ENCODE results near the gene PAM16.

Gene PAM16

DNA sequence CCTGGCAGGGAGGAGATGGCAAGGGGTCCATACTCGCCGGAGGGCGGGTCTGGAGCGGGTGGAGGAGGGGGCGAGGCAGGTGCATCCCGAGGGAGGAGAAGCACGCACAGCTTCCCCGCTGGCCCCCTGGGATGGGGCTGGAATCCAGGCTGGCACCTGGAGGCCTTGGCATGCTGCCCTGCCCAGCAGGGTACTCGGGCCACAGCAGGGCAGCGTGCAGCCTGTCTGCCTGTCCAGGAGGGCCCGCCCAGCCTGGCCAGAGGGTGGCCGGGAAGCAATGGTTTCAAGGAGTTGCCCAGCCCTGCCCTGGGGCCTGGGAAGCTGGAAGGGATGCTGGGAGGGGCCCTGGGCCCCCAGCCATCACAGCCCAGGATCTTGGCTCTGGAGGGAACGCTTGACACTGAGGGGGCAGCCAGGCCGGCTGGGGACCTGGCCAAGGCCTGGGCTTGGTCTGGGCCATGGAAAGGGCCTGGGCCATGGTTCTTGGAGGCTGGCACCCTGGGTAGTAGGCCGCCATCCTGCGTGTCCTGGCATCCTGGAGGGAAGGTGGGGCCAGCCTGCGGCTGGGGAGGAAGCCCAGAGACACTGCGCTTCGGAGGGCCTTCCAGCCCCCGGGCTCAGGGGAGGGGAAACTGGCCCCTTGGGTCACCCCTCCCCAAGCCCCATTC lies 34.1 kb downstream of the PAM16 start:
- H3K36me3 ChIP-seq (ENCODE audit: control insufficient read depth, low read length), result no peaks in the 10 kb centered on the region
- H4K20me1 ChIP-seq (ENCODE audit: control insufficient read depth, insufficient read depth, low read depth, low read length), result no peaks in the 10 kb centered on the region
- H3K79me2 ChIP-seq (ENCODE audit: control insufficient read depth, low read length), result no peaks in the 10 kb centered on the region
- peaks cover 5% of the 10 kb centered on the region; the same call in 1 of the 2 replicates for H3F3A ChIP-seq (ENCODE audit: control insufficient read depth, insufficient read depth)
- no peak overlapping the region for H3K27ac ChIP-seq (ENCODE audit: low read depth, low read length)
- H3K4me3 ChIP-seq (ENCODE audit: low read length), result peak overlapping the region; percentile 56
- TF ChIP-seq EZH2phosphoT487 (IDR thresholded peaks at IDR 0.05; ENCODE audit: borderline replicate concordance, low read length), result no peak
- TF ChIP-seq, protein P1, sequence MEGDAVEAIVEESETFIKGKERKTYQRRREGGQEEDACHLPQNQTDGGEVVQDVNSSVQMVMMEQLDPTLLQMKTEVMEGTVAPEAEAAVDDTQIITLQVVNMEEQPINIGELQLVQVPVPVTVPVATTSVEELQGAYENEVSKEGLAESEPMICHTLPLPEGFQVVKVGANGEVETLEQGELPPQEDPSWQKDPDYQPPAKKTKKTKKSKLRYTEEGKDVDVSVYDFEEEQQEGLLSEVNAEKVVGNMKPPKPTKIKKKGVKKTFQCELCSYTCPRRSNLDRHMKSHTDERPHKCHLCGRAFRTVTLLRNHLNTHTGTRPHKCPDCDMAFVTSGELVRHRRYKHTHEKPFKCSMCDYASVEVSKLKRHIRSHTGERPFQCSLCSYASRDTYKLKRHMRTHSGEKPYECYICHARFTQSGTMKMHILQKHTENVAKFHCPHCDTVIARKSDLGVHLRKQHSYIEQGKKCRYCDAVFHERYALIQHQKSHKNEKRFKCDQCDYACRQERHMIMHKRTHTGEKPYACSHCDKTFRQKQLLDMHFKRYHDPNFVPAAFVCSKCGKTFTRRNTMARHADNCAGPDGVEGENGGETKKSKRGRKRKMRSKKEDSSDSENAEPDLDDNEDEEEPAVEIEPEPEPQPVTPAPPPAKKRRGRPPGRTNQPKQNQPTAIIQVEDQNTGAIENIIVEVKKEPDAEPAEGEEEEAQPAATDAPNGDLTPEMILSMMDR (IDR thresholded peaks at IDR 0.05; ENCODE audit: low read depth, low read length, poor library complexity, severe bottlenecking), result no peak
- peaks cover 33% of the 10 kb centered on the region for H3K4me1 ChIP-seq (ENCODE audit: control insufficient read depth, low read length)
- H3K4me2 ChIP-seq (ENCODE audit: low read length), result peak overlapping the region; percentile 59
- H3K27me3 ChIP-seq (ENCODE audit: control insufficient read depth, low read length), result peaks cover 59% of the 10 kb centered on the region
- no peaks in the 10 kb centered on the region for H3K9me2 ChIP-seq (replicated peaks; ENCODE audit: control insufficient read depth, low read length)
- no peaks in the 10 kb centered on the region for H3K9me3 ChIP-seq (ENCODE audit: control insufficient read depth, insufficient read depth, low read length)

DNA sequence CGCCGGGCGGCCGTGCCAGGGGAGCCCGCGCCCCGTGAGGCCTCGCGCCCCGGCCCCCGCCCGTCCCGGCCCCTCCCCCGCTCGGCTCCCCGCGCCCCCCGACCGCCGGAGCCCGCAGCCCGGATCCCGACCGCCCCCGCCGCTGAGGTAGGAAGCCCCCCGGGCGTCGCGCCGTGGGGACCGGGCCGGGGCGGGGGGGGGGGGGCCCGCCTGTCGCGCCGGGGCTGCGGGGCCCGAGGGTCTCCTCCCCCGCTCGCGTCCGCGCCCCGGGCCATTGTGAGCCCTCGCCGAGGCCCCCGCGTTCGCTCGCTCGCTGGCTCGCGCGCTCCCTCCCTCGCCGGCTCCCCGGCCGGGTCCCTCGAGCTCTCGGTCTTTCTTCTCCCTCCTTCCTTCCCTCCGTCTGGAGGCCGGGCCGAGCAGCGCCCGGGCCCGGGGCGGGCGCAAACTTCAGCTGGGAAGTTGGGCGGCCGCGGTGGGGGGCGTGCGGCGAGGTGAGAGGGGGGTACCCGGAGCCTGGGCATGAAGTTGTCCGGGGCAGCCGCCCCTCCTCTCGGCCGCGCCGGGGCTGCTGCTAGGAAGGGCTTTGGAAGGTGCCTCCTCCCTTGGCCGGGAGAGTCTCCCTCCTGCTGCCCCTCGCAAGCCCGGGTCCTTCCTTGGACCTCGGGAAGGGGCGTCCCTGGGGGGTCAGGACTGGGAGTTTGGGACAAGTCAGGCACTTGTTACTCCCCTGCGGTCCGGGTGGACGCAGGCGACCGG lies 34.8 kb downstream of the PAM16 start:
- H3K27me3 ChIP-seq (ENCODE audit: control insufficient read depth, low read length), result peaks cover 59% of the 10 kb centered on the region
- H3K79me2 ChIP-seq (ENCODE audit: control insufficient read depth, low read length), result no peaks in the 10 kb centered on the region
- peak overlapping the region; percentile 56 for H3K4me3 ChIP-seq (ENCODE audit: low read length)
- H3K4me2 ChIP-seq (ENCODE audit: low read length), result peak overlapping the region; percentile 59
- no peaks in the 10 kb centered on the region for H3K36me3 ChIP-seq (ENCODE audit: control insufficient read depth, low read length)
- H3F3A ChIP-seq (ENCODE audit: control insufficient read depth, insufficient read depth), result peaks cover 5% of the 10 kb centered on the region; the same call in 1 of the 2 replicates
- no peaks in the 10 kb centered on the region for H4K20me1 ChIP-seq (ENCODE audit: control insufficient read depth, insufficient read depth, low read depth, low read length)
- H3K4me1 ChIP-seq (ENCODE audit: control insufficient read depth, low read length), result peaks cover 33% of the 10 kb centered on the region
- H3K27ac ChIP-seq (ENCODE audit: low read depth, low read length), result no peak overlapping the region
- no peaks in the 10 kb centered on the region for H3K9me2 ChIP-seq (replicated peaks; ENCODE audit: control insufficient read depth, low read length)
- TF ChIP-seq, protein P1 (IDR thresholded peaks at IDR 0.05; ENCODE audit: low read depth, low read length, poor library complexity, severe bottlenecking), result no peak
- TF ChIP-seq EZH2phosphoT487 (IDR thresholded peaks at IDR 0.05; ENCODE audit: borderline replicate concordance, low read length), result peak; percentile 64; the same call in 1 of the 2 replicates
- H3K9me3 ChIP-seq (ENCODE audit: control insufficient read depth, insufficient read depth, low read length), result no peaks in the 10 kb centered on the region

DNA sequence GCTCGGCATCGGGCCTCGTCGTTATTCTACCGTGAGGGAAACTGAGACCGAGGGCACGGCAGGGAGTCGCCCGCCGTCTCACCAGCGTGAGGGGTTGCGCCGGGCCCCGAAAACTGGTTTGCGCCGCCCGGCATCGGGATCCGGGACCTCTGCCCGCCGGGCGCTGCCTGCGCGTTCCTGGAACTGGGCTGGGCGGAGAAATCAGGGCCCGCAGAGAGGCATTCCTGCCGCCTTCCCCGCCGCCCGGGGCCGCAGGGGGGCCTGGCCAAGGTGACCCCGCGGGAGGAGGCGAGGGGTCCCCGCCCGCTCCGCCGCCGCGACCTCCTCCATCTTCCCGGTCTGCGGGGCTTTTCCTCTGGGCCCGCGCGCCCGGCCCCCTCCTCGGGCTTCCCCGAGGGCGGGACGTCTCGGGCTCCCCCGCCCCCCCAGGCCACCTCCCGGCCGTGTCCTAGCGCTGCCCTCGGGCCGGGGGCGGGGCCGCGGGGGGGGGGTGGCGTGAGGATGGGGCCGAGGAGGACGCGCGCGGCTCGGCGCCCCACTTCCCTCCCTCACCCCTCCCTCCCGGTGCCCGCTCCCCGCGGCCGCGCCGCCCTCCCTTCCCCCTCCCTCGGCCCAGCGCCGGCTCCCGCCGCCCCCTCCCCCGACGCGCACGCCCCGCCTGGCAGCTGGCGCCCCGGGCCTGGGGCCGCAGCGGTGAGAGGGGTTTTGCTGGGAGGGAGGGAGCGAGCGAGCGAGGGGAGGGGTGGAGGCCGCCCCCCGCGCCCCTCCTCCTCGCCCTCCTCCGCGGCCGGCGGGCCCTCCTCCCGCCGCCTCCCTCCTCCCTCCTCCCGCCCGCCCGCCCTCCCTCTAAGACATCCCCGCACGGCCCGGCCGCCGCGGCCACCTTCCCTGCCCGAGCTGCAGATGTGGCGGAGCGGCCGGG lies 35.7 kb downstream of the PAM16 start, which contains the start of gene GLIS2:
Gene GLIS2 (plus strand): TSS at position 882 of the 922 bp plus-strand sequence. CDS start 16,214 bp downstream, outside the sequence.
- Histone ChIP-seq H3K4me2 (ENCODE audit: low read length) (peak within 1 kb of the TSS; percentile 60), H3K4me1 (ENCODE audit: control insufficient read depth, low read length) (peaks cover 33% of the 10 kb centered on the region), H3K27ac (ENCODE audit: low read depth, low read length) (no peak within 1 kb of the TSS), H4K20me1 (ENCODE audit: control insufficient read depth, insufficient read depth, low read depth, low read length) (no peaks in the 10 kb centered on the region), H3K9me3 (ENCODE audit: control insufficient read depth, insufficient read depth, low read length) (no peaks in the 10 kb centered on the region), H3F3A (ENCODE audit: control insufficient read depth, insufficient read depth) (peaks cover 5% of the 10 kb centered on the region; the same call in 1 of the 2 replicates), H3K79me2 (ENCODE audit: control insufficient read depth, low read length) (no peaks in the 10 kb centered on the region), H3K36me3 (ENCODE audit: control insufficient read depth, low read length) (no peaks in the 10 kb centered on the region), H3K27me3 (ENCODE audit: control insufficient read depth, low read length) (peaks cover 56% of the 10 kb centered on the region), H3K4me3 (ENCODE audit: low read length) (peak within 1 kb of the TSS; percentile 57), H3K9me2 (replicated peaks; ENCODE audit: control insufficient read depth, low read length) (no peaks in the 10 kb centered on the region)
- peak; percentile 99; the same call in 1 of the 2 replicates for TF ChIP-seq EZH2phosphoT487 (IDR thresholded peaks at IDR 0.05; ENCODE audit: borderline replicate concordance, low read length)
- TF ChIP-seq, protein P1 (IDR thresholded peaks at IDR 0.05; ENCODE audit: low read depth, low read length, poor library complexity, severe bottlenecking), result no peak
